Measurements from ENCODE around the gene TTC19. TPM values are rescaled to one million over a fixed set of nuclear protein-coding genes. Genes with fewer than 3 reads are reported as not detected.
A peak's percentile ranks its signal among the peaks of the same experiment; 100 is the strongest.
"Not testable (repeated sequence)": the region's sequence is repeated elsewhere in the genome, so short reads cannot be mapped to it uniquely, and the experiment has no call there.

The TTC19 gene
- total RNA-seq, 1 donor from 2014 or later, result 47.2 TPM

- DNase-seq (ENCODE audit: low read depth, low spot score), result peak; percentile 72
These were observed 28.3 kb downstream of the TTC19 start for GRCh38 chr17:16027708-16028584.

GRCh38 chr17:16033729-16034349 lies 34.2 kb downstream of the TTC19 start:
- DNase-seq (ENCODE audit: low read depth, low spot score), result no peak

- no peak for DNase-seq (ENCODE audit: low read depth, low spot score)
These were observed 36.6 kb downstream of the TTC19 start for GRCh38 chr17:16036261-16036660.

GRCh38 chr17:16037636-16038035 lies 38.0 kb downstream of the TTC19 start:
- DNase-seq (ENCODE audit: low read depth, low spot score), result no peak

- DNase-seq (ENCODE audit: low read depth, low spot score), result no peak
These were observed 41.2 kb downstream of the TTC19 start for GRCh38 chr17:16040710-16041251.

GRCh38 chr17:16044487-16044886 lies 44.9 kb downstream of the TTC19 start:
- no peak for DNase-seq (ENCODE audit: low read depth, low spot score)

- no peak for DNase-seq (ENCODE audit: low read depth, low spot score)
These were observed 47.3 kb downstream of the TTC19 start for GRCh38 chr17:16046966-16047365.

GRCh38 chr17:16048811-16049449 lies 49.3 kb downstream of the TTC19 start:
- no peak for DNase-seq (ENCODE audit: low read depth, low spot score)

- DNase-seq (ENCODE audit: low read depth, low spot score), result no peak
These were observed 51.2 kb downstream of the TTC19 start for GRCh38 chr17:16050844-16051243.

- DNase-seq (ENCODE audit: low read depth, low spot score), result no peak
These were observed 52.9 kb downstream of the TTC19 start for GRCh38 chr17:16052486-16052885.

- DNase-seq (ENCODE audit: low read depth, low spot score), result not testable (repeated sequence)
These were observed 55.5 kb downstream of the TTC19 start for GRCh38 chr17:16055139-16055538.

- no peak for DNase-seq (ENCODE audit: low read depth, low spot score)
These were observed 62.0 kb downstream of the TTC19 start for GRCh38 chr17:16061631-16062030.

- DNase-seq (ENCODE audit: low read depth, low spot score), result no peak
These were observed 66.5 kb downstream of the TTC19 start for GRCh38 chr17:16066125-16066524.

- DNase-seq (ENCODE audit: low read depth, low spot score), result no peak
These were observed 68.7 kb downstream of the TTC19 start for GRCh38 chr17:16068323-16068722.

- DNase-seq (ENCODE audit: low read depth, low spot score), result no peak
These were observed 72.4 kb downstream of the TTC19 start for GRCh38 chr17:16072031-16072430.

- no peak for DNase-seq (ENCODE audit: low read depth, low spot score)
These were observed 74.2 kb downstream of the TTC19 start for GRCh38 chr17:16073845-16074244.

- no peak for DNase-seq (ENCODE audit: low read depth, low spot score)
These were observed 74.8 kb downstream of the TTC19 start for GRCh38 chr17:16074423-16074822.

- DNase-seq (ENCODE audit: low read depth, low spot score), result no peak
These were observed 76.3 kb downstream of the TTC19 start for GRCh38 chr17:16075949-16076348.
